ENCODE measurements around the gene CPEB1. TPM values are rescaled to one million over a fixed set of nuclear protein-coding genes. Genes with fewer than 3 reads are reported as not detected.

Gene CPEB1
- total RNA-seq: 0.35 and 0.43 TPM in 2 replicates

- no peak for DNase-seq (ENCODE audit: low read depth)
- peak within 1 kb of the TSS; percentile 50 for H3K4me3 ChIP-seq (ENCODE audit: low read depth, low read length)
- TF ChIP-seq CTCF (conservative IDR thresholded peaks at IDR 0.05; ENCODE audit: low read depth, low read length): peak; percentile 9
These were observed at the start of gene CPEB1 for GRCh38 chr15:82647045-82647834. CPEB1 (minus strand) TSS chr15:82647363; CDS start chr15:82628459, 18,904 bp downstream.

GRCh38 chr15:82692171-82692570 is 45.0 kb upstream of the CPEB1 start:
- TF ChIP-seq CTCF (conservative IDR thresholded peaks at IDR 0.05; ENCODE audit: low read depth, low read length): no peak
- no peak overlapping the region for H3K4me3 ChIP-seq (ENCODE audit: low read depth, low read length)
- no peak for DNase-seq (ENCODE audit: low read depth)

- DNase-seq (ENCODE audit: low read depth): no peak
- H3K4me3 ChIP-seq (ENCODE audit: low read depth, low read length): no peak overlapping the region
- no peak for TF ChIP-seq CTCF (conservative IDR thresholded peaks at IDR 0.05; ENCODE audit: low read depth, low read length)
These were observed 42.0 kb upstream of the CPEB1 start for GRCh38 chr15:82689147-82689546.

GRCh38 chr15:82688691-82689090 is 41.5 kb upstream of the CPEB1 start:
- DNase-seq (ENCODE audit: low read depth): no peak
- H3K4me3 ChIP-seq (ENCODE audit: low read depth, low read length): no peak overlapping the region
- TF ChIP-seq CTCF (conservative IDR thresholded peaks at IDR 0.05; ENCODE audit: low read depth, low read length): no peak

- no peak for DNase-seq (ENCODE audit: low read depth)
- no peak for TF ChIP-seq CTCF (conservative IDR thresholded peaks at IDR 0.05; ENCODE audit: low read depth, low read length)
- H3K4me3 ChIP-seq (ENCODE audit: low read depth, low read length): no peak overlapping the region
These were observed 34.2 kb upstream of the CPEB1 start for GRCh38 chr15:82681371-82681770.

GRCh38 chr15:82680200-82681102 is 33.3 kb upstream of the CPEB1 start:
- no peak for TF ChIP-seq CTCF (conservative IDR thresholded peaks at IDR 0.05; ENCODE audit: low read depth, low read length)
- H3K4me3 ChIP-seq (ENCODE audit: low read depth, low read length): peak overlapping the region; percentile 44
- no peak for DNase-seq (ENCODE audit: low read depth)

Data from epithelial cell of proximal tubule (primary cell).